KMS-11 (cell line): Measurements from ENCODE around the gene COL16A1.

Source experiments
- H2AFZ ChIP-seq: fragments of 200-600 bp; sonication (generic); 2 replicates; pipeline ENCODE4 v1.6.1; 2016; ENCODE audit warnings: antibody characterized with exemption, mixed run types, low read depth
- H3K27ac ChIP-seq: fragments of 200-600 bp; sonication (generic); 2 replicates; pipeline ENCODE4 v1.6.1; 2016; ENCODE audit warnings: mild to moderate bottlenecking, mixed run types
- H3K27me3 ChIP-seq: fragments of 200-600 bp; sonication (generic); 2 replicates; pipeline ENCODE4 v1.6.1; 2017; ENCODE audit warnings: mild to moderate bottlenecking, low read depth, mixed run types, moderate library complexity; ENCODE audit not compliant: insufficient read depth
- H3K36me3 ChIP-seq: fragments of 200-600 bp; sonication (generic); 2 replicates; pipeline ENCODE4 v1.6.1; 2017; ENCODE audit warnings: mild to moderate bottlenecking, mixed run types; ENCODE audit not compliant: insufficient read depth
- H3K4me1 ChIP-seq: fragments of 200-600 bp; sonication (generic); 2 replicates; pipeline ENCODE4 v1.6.1; 2016; ENCODE audit warnings: mild to moderate bottlenecking, low read depth, mixed run types; ENCODE audit not compliant: poor library complexity, severe bottlenecking
- H3K4me2 ChIP-seq: fragments of 200-600 bp; sonication (generic); 2 replicates; pipeline ENCODE4 v1.7.0; 2016; ENCODE audit warnings: mild to moderate bottlenecking, mixed run types
- H3K4me3 ChIP-seq: fragments of 200-600 bp; sonication (generic); IDR thresholded peaks from 2 replicates; pipeline ENCODE4 v1.6.1; 2017; ENCODE audit warnings: low read depth, low read length, mixed read lengths; ENCODE audit not compliant: insufficient read depth
- H3K79me2 ChIP-seq: fragments of 200-600 bp; sonication (generic); 2 replicates; pipeline ENCODE4 v1.6.1; 2016; ENCODE audit warnings: low read depth, mixed run types; ENCODE audit not compliant: insufficient read depth
- H3K9ac ChIP-seq: fragments of 200-600 bp; sonication (generic); 2 replicates; pipeline ENCODE4 v1.6.1; 2016; ENCODE audit warnings: mild to moderate bottlenecking, mixed run types
- H4K20me1 ChIP-seq: fragments of 200-600 bp; sonication (generic); 2 replicates; pipeline ENCODE4 v1.6.1; 2016; ENCODE audit warnings: mild to moderate bottlenecking, mixed run types; ENCODE audit not compliant: insufficient read depth
- CTCF ChIP-seq: fragments of 200-600 bp; sonication (generic); conservative IDR thresholded peaks from 2 replicates; pipeline ENCODE4 v1.6.1; 2017; ENCODE audit warnings: low read depth, mild to moderate bottlenecking, antibody characterized with exemption, low read length, moderate library complexity, mixed read lengths

Gene COL16A1

GRCh38 chr1:31655104-31655503, 48.7 kb downstream of the COL16A1 start:
- no peaks in the 10 kb centered on the region for H3K36me3 ChIP-seq
- no peak overlapping the region for H3K4me3 ChIP-seq
- peaks cover 4% of the 10 kb centered on the region; the same call in 1 of the 2 replicates for H3K27me3 ChIP-seq
- no peak overlapping the region for H3K27ac ChIP-seq
- no peak overlapping the region for H3K9ac ChIP-seq
- no peak overlapping the region for H2AFZ ChIP-seq
- no peaks in the 10 kb centered on the region for H3K79me2 ChIP-seq
- no peak overlapping the region for H3K4me2 ChIP-seq
- TF ChIP-seq CTCF = no peak
- H4K20me1 ChIP-seq = no peaks in the 10 kb centered on the region
- no peaks in the 10 kb centered on the region for H3K4me1 ChIP-seq

- Histone ChIP-seq H3K4me3 (no peak overlapping the region), H3K36me3 (no peaks in the 10 kb centered on the region), H3K4me1 (no peaks in the 10 kb centered on the region), H3K4me2 (no peak overlapping the region), H4K20me1 (no peaks in the 10 kb centered on the region), H2AFZ (no peak overlapping the region), H3K79me2 (no peaks in the 10 kb centered on the region), H3K27ac (no peak overlapping the region), H3K27me3 (peaks cover 4% of the 10 kb centered on the region; the same call in 1 of the 2 replicates), H3K9ac (no peak overlapping the region)
- no peak for TF ChIP-seq CTCF
Measured at GRCh38 chr1:31654474-31654776, 49.4 kb downstream of the COL16A1 start.

GRCh38 chr1:31653717-31654473, 49.9 kb downstream of the COL16A1 start:
- H4K20me1 ChIP-seq = no peaks in the 10 kb centered on the region
- peaks cover 4% of the 10 kb centered on the region; the same call in 1 of the 2 replicates for H3K27me3 ChIP-seq
- no peak overlapping the region for H3K4me2 ChIP-seq
- no peaks in the 10 kb centered on the region for H3K4me1 ChIP-seq
- TF ChIP-seq CTCF = no peak
- no peak overlapping the region for H2AFZ ChIP-seq
- H3K79me2 ChIP-seq = no peaks in the 10 kb centered on the region
- H3K27ac ChIP-seq = no peak overlapping the region
- no peak overlapping the region for H3K9ac ChIP-seq
- no peaks in the 10 kb centered on the region for H3K36me3 ChIP-seq
- no peak overlapping the region for H3K4me3 ChIP-seq

- Histone ChIP-seq H3K36me3 (no peaks in the 10 kb centered on the region), H3K79me2 (no peaks in the 10 kb centered on the region), H2AFZ (no peak overlapping the region), H3K4me3 (no peak overlapping the region), H3K27ac (no peak overlapping the region), H3K27me3 (peaks cover 4% of the 10 kb centered on the region; the same call in 1 of the 2 replicates), H3K4me1 (no peaks in the 10 kb centered on the region), H3K4me2 (no peak overlapping the region), H3K9ac (no peak overlapping the region), H4K20me1 (no peaks in the 10 kb centered on the region)
- no peak for TF ChIP-seq CTCF
Measured at GRCh38 chr1:31652891-31653499, 50.8 kb downstream of the COL16A1 start.
